BE2C (cell line): ENCODE data around the gene CNDP2.

Experiments
- DNase-seq: peaks from one replicate; pipeline ENCODE4 v3.0.0-alpha.2; 2020
- H3K27me3 ChIP-seq: fragments of 250-450 bp; sonication (Bioruptor Pico); 2 replicates; pipeline ENCODE4 v1.5.1; 2020; ENCODE audit warnings: mild to moderate bottlenecking
- H3K36me3 ChIP-seq: fragments of 250-450 bp; sonication (Bioruptor Pico); 2 replicates; pipeline ENCODE4 v1.5.1; 2020; ENCODE audit warnings: mild to moderate bottlenecking
- H3K4me1 ChIP-seq: fragments of 250-450 bp; sonication (Bioruptor Pico); 2 replicates; pipeline ENCODE4 v1.5.1; 2020
- H3K4me3 ChIP-seq: 2 replicates; pipeline ENCODE4 v1.5.1; 2011; ENCODE audit warnings: low read depth, low read length
- H3K9me3 ChIP-seq: fragments of 250-450 bp; sonication (Bioruptor Pico); 2 replicates; pipeline ENCODE4 v1.5.1; 2020
- TF ChIP-seq, protein P1 (sequence below): IDR thresholded peaks from 2 replicates; pipeline ENCODE4 v1.5.1; 2012; ENCODE audit warnings: mild to moderate bottlenecking, low read depth, low read length

CNDP2 gene

GRCh38 chr18:74457043-74457724 lies 39.0 kb upstream of the CNDP2 start, which contains the start of gene DIPK1C:
Gene DIPK1C, minus strand, starts transcription at chr18:74457308. Its CDS starts 49 bp downstream, at chr18:74457259.
- no peak for DNase-seq
- Histone ChIP-seq H3K9me3 (no peaks in the 10 kb centered on the region), H3K4me3 (no peak within 1 kb of the TSS), H3K27me3 (peaks cover 67% of the 10 kb centered on the region), H3K36me3 (no peaks in the 10 kb centered on the region), H3K4me1 (no peaks in the 10 kb centered on the region)
- TF ChIP-seq, protein P1, sequence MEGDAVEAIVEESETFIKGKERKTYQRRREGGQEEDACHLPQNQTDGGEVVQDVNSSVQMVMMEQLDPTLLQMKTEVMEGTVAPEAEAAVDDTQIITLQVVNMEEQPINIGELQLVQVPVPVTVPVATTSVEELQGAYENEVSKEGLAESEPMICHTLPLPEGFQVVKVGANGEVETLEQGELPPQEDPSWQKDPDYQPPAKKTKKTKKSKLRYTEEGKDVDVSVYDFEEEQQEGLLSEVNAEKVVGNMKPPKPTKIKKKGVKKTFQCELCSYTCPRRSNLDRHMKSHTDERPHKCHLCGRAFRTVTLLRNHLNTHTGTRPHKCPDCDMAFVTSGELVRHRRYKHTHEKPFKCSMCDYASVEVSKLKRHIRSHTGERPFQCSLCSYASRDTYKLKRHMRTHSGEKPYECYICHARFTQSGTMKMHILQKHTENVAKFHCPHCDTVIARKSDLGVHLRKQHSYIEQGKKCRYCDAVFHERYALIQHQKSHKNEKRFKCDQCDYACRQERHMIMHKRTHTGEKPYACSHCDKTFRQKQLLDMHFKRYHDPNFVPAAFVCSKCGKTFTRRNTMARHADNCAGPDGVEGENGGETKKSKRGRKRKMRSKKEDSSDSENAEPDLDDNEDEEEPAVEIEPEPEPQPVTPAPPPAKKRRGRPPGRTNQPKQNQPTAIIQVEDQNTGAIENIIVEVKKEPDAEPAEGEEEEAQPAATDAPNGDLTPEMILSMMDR = no peak

- peaks cover 66% of the 10 kb centered on the region for H3K27me3 ChIP-seq
- no peaks in the 10 kb centered on the region for H3K36me3 ChIP-seq
- no peaks in the 10 kb centered on the region for H3K9me3 ChIP-seq
- TF ChIP-seq, protein P1 = no peak
- DNase-seq = no peak
- no peaks in the 10 kb centered on the region for H3K4me1 ChIP-seq
- no peak overlapping the region for H3K4me3 ChIP-seq
Measured at GRCh38 chr18:74457725-74458421, 38.3 kb upstream of the CNDP2 start.

DNA sequence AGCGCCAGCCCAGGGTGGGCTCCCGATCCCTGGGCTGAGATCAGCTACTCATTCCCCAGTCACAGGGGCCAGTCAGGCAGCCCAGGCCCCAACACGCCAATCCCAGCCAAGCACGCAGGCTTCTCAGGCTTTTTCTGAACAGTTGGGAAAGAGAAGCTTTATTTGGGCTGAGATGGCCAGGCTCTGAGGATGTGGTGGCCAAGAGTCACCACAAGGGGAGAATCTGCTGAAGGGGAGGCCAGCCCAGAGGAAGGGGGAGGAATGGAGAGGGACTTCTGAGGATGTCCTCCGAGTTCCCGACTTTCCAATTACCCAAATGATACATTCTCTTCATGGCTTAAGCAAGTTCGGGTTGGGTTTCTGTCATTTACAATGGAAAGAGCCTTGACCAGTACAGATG lies 36.3 kb upstream of the CNDP2 start:
- Histone ChIP-seq H3K27me3 (peaks cover 56% of the 10 kb centered on the region), H3K36me3 (no peaks in the 10 kb centered on the region)

DNA sequence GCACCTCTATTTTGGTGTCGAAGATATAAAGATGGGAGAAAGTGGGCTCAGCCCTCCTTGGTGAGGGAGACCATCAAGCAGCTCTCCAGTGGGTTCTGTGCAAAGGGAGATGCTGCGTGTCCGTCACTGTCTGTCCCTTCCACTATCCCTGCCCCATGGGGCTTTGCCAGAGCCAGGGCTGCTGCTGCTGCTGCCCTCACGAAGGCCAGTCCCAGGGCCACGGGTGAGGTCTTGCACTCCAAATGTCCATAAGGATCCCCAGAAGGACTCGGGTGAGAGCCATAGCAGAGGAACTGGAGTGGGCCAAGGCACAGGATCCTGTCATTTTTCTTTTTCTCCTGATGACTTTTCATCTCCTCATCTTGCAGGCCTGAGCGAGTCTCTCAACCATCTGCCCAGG lies 35.3 kb upstream of the CNDP2 start:
- Histone ChIP-seq H3K4me3 (no peak overlapping the region), H3K9me3 (no peaks in the 10 kb centered on the region), H3K27me3 (peaks cover 48% of the 10 kb centered on the region), H3K36me3 (no peaks in the 10 kb centered on the region), H3K4me1 (no peaks in the 10 kb centered on the region)
- no peak for DNase-seq
- TF ChIP-seq, protein P1 = no peak

More for the DNA sequence above, 36.3 kb upstream of the CNDP2 start:
- TF ChIP-seq, protein P1 = peak; percentile 31; the same call in 1 of the 2 replicates
- Histone ChIP-seq H3K9me3 (no peaks in the 10 kb centered on the region), H3K4me3 (no peak overlapping the region), H3K4me1 (no peaks in the 10 kb centered on the region)
- DNase-seq = no peak

DNA sequence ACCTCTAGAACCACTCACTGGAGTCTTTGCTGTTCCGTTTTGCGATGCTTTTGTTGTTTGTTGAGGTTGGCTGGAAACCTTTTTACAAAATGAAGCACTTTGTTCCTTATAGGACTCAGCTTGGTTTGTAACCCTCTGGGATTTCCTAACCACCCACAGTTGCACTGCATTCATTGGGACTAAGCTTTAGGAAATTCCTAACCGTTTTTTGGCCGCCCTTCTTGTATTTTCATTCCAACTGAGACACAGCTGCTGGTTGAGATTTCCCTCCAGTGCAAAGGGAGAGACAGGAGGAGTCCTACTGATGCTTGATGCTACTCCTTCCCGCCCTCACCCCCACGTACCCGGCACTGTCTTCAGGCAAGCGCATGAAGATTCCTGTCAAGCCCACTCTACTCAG lies 32.9 kb upstream of the CNDP2 start:
- Histone ChIP-seq H3K9me3 (no peaks in the 10 kb centered on the region), H3K36me3 (no peaks in the 10 kb centered on the region), H3K27me3 (peaks cover 24% of the 10 kb centered on the region), H3K4me3 (no peak overlapping the region), H3K4me1 (no peaks in the 10 kb centered on the region)
- TF ChIP-seq, protein P1 = no peak
- no peak for DNase-seq

GRCh38 chr18:74463983-74464382 lies 32.2 kb upstream of the CNDP2 start:
- no peaks in the 10 kb centered on the region for H3K36me3 ChIP-seq
- no peak for DNase-seq
- H3K9me3 ChIP-seq = no peaks in the 10 kb centered on the region
- peaks cover 17% of the 10 kb centered on the region for H3K27me3 ChIP-seq
- no peaks in the 10 kb centered on the region for H3K4me1 ChIP-seq
- no peak overlapping the region for H3K4me3 ChIP-seq
- TF ChIP-seq, protein P1 = no peak
